Germinal center (tissue), 1 donor: ENCODE results near the gene PPFIA1.
A peak's percentile ranks its signal among the peaks of the same experiment; 100 is the strongest.
"Not testable (repeated sequence)": the region's sequence is repeated elsewhere in the genome, so short reads cannot be mapped to it uniquely, and the experiment has no call there.

Experiments
- DNase-seq: peaks from one replicate; pipeline ENCODE4 v3.0.0; 2012; ENCODE audit warnings: mixed read lengths, low spot score

PPFIA1 gene

DNA sequence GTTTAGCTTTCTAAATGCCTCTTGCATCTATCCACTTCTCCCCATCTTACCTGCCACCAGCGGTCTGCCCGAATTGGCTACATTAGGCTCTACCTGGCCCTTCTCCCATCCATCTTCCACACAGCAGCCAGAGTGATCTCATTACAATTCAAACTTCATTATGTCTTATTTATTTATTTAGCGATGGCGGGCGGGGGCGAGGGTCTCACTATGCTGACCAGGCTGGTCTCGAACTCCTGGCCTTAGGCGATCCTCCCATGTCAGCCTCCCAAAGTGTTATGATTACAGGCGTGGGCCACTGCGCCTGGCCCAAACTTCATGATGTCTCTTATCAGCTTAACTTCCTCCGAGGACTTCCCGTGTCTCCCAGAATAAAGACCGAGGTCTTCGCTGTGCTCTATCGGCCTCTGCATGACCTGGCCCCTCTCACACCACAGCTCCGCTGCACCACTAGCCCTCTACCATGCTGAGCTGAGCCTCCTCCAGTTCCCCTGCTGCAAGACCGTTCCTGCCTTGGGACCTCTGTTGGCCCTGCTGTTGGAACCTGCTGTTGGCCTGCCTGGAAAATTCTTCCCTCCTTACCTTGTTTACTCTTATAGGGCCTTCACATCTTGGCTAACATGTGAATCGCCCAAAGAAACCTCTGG lies 127.0 kb downstream of the PPFIA1 start:
- peak; percentile 20 for DNase-seq

- peak; percentile 90 for DNase-seq
Observed at GRCh38 chr11:70397983-70398833, 127.7 kb downstream of the PPFIA1 start, which contains the start of gene CTTN. TSS of gene CTTN (plus strand) at chr11:70398529. CDS start at chr11:70407298, 8,769 bp downstream.

DNA sequence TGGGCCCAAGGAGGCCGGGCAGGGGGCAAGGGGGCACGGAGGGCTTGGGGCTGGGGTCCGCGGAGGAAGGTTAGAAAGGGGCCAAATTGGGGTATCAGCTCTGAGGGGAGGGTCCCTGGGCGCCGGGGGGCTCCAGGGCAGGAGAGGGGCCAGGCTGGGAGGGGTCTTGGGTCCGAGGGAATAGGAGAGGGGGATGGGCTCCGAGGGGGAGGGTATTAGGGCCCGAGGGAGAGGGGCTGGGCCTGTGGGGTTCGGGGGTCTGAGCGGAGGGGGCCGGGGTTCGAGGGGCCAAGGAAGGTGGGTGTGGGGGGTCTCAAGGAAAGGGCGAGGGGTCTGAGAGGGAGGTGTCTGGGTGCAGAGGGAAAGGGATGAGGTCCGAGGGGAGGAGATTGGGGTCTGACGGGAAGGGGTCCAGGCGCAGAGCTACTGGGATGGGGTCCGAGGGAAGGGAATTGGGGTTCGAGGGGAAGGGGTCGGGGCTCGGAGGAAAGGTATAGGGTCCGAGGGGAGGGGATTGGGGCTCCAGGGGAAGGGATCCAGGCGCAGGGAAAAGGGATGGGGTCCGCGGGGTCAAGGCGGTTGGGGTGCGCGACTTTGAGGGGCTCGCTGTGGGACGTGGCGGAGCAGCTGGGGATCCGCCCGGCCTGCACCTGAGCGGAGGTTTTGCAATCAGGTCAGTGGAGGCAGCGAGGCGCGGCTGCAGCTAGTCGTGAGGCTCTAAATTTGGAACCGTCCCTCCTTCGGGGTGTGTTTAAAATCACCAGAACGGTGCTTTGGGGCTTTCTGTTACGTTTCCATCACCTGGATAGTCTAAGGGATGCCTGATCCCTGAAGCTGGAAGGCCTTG lies 128.6 kb downstream of the PPFIA1 start:
- DNase-seq: peak; percentile 80

- peak; percentile 28 for DNase-seq
Observed at GRCh38 chr11:70399681-70400112, 129.2 kb downstream of the PPFIA1 start.

- DNase-seq: no peak
Observed at GRCh38 chr11:70400643-70401042, 130.2 kb downstream of the PPFIA1 start.

DNA sequence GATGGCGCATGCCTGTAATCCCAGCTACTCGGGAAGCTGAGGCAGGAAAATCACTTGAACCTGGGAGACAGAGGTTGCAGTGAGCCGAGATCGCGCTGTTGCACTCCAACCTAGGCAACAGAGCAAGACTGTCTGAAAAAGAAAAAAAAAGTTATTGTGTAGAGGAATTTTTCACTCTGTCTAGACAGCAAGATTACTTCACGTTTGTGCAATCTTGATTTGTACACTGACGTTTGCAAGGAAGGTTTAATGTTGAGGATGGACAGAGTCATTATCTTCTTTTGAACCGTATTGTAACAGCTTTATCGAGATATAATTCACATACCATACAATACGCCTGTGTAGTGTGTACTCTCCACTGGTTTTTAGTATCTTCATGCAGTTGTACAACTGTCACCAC lies 131.5 kb downstream of the PPFIA1 start:
- DNase-seq: no peak

DNA sequence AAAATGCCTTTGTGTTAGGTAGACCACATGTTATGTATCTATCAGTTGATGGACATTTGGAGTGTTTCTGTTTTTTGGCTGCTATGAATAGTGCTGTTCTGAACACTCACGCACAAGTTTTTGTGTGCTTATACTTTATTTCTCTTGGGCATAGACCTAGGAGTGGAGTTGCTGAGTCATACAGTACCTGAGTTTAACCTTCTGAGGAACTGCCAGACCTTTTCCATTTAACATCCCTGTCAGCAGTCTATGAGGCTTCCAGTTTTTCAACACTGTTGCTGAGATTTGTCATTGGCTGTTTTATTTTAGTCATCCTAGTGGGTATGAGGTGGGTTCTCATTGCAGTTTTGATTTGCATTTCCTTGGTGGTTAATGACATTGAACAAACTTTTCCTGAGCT lies 132.2 kb downstream of the PPFIA1 start:
- no peak for DNase-seq

DNA sequence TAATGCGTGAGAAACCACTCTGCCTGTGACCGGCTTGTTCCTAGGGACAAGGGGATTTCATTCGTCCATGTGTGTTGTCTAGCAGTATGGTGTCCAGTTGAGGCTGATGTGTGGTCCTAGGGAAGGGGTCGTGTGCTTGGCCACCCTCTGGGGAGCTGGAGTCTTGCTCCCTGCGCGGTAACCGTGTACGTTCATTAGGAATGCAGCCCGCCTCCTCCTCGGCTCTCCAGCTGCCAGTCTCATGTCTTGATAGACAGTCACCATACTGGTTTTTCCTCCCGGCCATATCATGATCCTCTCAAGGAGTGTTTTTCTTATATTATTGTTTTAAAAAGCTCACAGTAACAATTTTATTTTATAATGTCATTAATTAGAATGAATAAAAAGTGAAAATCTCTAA lies 133.8 kb downstream of the PPFIA1 start:
- DNase-seq: no peak

GRCh38 chr11:70405679-70406395 lies 135.3 kb downstream of the PPFIA1 start:
- no peak for DNase-seq

DNA sequence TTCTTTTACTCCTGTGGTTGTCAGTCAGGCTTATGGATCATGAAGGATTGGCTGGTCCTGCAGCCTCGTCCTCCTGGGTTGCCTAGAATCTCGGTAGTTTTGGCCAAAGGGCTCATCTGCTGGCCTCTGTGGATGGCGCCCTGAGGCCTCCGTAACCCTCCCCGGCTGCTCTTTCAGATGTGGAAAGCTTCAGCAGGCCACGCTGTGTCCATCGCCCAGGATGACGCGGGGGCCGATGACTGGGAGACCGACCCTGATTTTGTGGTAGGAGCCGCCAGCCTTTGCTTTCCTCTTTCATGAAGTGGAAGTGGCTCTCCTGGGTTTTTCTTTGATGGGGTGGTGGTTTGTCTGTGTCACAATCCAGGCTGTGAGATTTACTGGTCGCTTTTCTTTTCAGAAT lies 136.6 kb downstream of the PPFIA1 start:
- DNase-seq: no peak

GRCh38 chr11:70407814-70408213 lies 137.3 kb downstream of the PPFIA1 start:
- DNase-seq: no peak

- not testable (repeated sequence) for DNase-seq
Observed at GRCh38 chr11:70408326-70408725, 137.8 kb downstream of the PPFIA1 start.

GRCh38 chr11:70409437-70409836 lies 138.9 kb downstream of the PPFIA1 start:
- no peak for DNase-seq

GRCh38 chr11:70409871-70410270 lies 139.4 kb downstream of the PPFIA1 start:
- DNase-seq: no peak

- no peak for DNase-seq
Observed at GRCh38 chr11:70410276-70411205, 140.1 kb downstream of the PPFIA1 start.

GRCh38 chr11:70411713-70412452 lies 141.4 kb downstream of the PPFIA1 start:
- no peak for DNase-seq

DNA sequence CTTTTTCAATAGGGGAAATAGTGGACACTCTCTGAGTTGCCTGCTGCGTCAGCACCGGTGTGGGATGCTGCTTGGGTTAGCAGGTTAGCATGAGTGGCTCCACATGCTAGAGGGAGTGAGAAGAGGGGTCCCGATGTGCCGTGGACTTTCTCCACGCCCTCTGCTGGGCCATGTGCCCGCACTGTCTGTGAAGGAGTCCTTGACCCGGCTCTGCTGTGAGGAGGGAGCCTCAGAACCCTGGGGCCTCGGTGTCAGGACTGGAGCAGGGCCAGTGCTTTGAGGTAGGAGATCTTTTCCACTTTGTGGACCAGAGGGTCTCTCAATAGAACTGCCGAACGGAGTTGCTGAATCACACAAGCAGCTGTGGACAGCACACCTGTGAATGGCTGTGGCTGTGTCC lies 142.7 kb downstream of the PPFIA1 start:
- no peak for DNase-seq

DNA sequence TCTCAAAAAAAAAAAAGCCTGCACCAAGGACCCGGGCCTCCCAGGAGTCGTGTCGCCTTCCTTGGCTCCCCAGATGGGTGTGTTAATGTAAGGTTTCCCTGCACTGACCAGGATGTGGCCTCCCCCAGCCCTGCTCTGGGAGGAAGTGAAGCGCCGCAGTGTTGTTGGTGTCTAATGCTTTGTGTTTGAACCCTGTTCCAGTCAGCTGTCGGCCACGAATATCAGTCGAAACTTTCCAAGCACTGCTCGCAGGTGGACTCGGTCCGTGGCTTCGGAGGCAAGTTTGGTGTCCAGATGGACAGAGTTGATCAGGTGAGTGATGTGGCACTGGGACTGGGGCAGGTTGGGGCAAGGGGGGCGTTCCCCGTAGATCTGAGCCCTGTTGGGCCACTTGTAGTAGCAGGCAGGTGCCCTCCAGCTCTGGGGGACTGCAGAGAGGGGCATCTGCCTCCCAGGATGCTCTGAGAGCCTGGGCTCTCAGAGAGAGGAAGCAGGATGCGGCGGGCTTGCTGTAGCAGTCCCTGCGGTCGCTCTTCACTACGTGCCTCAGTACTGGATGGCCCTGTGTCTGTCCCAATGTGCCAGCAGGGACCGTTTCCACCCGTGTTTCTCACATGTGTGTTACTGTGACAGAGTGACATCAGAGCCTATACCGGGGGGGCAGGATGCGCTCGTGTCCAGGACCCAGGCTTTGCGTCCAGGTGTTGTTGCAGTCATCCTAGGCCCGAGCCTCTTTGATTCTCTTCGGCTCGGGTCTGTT lies 144.0 kb downstream of the PPFIA1 start:
- DNase-seq: no peak

DNA sequence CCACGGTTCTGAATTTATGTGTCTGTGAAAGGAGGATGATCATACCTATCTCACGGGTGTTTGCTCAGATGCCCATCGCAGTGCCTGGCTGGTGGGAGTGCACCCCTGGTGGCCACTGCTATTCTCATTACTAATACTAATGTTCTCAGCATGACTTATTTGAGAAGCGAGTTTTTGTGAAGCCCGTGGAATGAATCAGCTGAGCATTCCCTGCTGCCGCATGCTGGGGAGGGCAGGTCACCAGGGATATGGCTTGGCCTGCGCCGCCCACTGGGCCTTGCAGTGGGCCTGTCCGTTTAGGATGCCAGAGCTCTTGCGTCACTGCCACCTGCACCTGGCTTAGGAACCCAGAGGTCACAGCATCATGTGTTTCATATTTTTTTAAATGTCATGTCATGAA lies 144.7 kb downstream of the PPFIA1 start:
- no peak for DNase-seq
